Fibroblast of peridontal ligament (primary cell): ENCODE results near the gene ADGRF1.
"Not testable (repeated sequence)": the region's sequence is repeated elsewhere in the genome, so short reads cannot be mapped to it uniquely, and the experiment has no call there.

Experiments
- DNase-seq: peaks from one replicate; pipeline ENCODE4 v3.0.0-alpha.2; 2010; ENCODE audit errors: extremely low read depth

The ADGRF1 gene

DNA sequence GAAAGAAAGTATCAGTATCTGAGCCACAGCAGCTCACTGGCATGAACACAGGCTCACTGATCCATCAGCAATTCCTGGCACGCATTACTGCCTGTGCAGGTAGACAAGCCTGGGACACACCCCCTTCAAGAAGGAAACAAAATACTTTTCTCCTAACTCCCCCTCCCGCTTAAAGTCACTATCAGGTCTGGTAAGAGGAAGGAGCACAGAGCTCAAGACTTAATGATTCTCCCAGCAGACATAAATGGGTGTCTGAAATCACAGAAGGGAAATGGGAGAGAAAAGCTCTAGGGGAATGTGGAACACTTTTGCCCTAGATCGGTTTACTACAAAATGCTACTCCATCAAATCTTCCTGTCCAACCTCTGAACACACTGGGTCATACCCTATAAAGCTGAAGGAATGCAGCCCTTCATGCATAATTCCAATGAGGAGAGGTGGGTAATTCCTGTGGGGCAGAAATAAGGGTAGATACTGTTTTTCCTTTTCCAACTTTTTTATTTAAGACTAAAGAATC lies at the start of gene ADGRF1:
Gene ADGRF1, minus strand, starts transcription at position 58 of the 517 bp plus-strand sequence. CDS start 13,271 bp downstream, outside the sequence.
- no peak for DNase-seq

DNA sequence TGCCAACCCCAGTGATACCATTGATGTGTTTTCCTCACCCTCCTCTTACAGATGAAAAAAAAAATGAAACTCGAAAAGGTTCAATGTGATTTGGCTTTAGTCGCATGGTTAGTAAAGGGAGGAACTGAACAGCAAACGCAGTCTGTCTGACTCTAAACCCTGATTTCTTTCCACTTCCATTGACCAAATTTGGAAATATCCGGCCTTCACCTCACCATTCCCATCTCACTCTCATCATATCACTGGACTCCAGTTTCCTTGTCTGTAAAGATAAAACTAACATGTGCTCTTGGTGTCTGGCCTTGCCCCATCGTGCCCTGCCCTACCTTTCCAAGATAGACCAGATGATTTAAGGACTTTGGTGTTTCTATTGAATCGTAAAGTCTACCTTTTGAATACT lies 48.7 kb upstream of the ADGRF1 start:
- DNase-seq = no peak

DNA sequence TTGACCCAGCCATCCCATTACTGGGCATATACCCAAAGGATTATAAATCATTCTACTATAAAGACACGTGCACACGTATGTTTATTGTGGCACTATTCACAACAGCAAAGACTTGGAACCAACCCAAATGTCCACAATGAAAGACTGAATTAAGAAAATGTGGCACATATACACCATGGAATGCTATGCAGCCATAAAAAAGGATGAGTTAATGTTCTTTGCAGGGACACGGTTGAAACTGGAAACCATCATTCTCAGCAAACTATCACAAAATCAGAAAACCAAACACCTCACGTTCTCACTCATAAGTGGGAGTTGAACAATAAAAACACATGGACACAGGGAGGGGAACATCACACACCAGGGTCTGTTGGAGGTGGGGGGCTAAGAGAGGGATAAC lies 47.3 kb upstream of the ADGRF1 start:
- DNase-seq = not testable (repeated sequence)

DNA sequence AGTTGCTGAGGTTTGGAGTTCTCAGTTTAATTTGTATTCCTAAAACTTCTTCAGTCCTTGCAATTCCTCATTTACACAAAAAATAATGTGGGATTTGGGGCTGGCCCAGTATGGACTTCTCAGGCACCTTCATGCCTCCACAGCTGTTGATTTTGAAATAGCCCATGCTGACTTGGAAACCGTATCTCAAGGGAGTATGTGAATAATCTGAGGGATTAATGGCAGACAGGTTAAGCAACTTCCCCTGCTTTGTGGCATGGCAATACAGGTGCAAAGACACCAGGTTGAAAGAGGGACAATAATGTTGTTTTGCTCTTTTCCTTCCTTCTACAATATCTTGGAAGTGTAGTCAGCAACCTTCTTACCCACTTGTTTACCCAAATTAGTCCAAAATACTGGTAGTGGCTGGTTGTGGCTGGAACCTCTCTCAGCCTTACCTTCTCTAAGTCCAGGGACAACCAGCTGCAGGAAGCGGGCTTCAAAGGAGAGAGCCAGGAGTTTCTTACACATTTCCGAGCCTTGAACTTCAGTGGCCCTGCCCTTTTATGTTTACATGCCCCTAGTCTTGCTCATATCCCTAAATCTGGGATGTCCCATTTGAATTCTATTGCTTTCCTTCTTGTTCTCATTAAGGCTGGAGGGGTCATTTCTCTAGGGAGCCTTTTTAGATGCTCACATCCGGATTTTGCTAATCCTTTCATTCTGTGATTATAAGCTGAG lies 44.1 kb upstream of the ADGRF1 start:
- DNase-seq = no peak

DNA sequence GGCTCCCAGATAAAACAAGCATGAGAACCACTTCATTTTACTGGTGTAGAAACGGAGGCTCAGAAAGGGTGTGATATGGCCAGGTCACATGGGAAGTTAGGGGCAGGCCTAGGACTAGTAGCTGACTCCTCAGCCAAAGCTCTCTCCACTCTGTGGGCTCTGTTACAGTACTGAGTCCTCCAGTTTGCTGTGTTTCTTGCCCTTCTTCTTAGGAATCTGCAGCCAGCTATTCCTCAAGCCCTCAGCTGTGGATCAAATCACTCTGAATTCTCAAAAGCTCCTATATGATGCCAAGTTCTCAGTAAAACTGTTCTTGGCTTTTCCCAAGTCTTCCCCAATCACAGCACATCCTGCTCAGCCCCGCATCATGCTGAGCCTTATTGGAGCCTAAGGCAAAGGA lies 42.5 kb upstream of the ADGRF1 start:
- DNase-seq = no peak

DNA sequence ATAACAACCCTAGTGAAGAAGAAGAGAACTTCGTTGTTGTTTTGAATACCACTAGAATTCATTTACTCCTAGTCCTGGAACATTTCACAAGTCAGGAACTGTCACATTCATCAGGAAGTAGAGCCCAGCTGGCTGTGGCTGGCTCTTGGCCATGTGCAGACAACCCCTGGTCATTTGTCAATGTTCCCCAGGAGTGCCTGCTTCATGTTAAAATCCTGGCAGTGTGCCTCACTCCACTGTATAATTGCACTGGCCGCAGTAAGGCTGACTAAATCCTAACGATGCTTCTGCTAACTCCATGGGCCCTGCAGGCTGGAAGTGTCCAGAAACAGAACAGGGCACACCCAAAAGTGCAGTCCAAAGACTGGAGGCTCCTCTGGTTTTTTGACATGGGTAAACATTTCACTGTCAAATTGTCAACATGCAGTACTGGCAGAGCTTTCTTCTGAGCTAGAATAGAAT lies 41.5 kb upstream of the ADGRF1 start:
- DNase-seq = peak; percentile 72

DNA sequence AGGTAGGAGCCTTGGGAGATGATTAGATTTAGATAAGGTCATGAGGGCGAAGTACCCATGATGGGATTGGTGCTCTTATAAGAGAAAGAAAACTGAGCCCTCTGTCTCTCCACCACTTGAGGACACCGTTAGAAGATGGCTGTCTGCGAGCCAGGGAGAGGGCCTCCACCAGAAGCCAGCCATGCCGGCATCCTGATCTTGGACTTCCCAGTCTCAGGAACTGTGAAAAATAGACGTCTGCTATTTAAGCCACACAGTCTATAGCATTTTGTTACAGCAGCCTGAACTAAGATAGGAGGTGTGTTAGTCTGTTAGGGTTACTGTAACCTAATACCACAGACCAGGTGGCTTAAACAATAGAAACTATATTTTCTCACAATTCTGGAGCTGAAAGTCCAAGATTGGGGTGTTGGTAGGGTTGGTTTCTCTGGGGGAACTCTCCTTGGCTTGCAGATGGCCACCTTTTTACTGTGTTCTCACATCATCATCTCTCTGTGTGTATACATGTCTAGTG lies 38.0 kb upstream of the ADGRF1 start:
- DNase-seq = no peak

DNA sequence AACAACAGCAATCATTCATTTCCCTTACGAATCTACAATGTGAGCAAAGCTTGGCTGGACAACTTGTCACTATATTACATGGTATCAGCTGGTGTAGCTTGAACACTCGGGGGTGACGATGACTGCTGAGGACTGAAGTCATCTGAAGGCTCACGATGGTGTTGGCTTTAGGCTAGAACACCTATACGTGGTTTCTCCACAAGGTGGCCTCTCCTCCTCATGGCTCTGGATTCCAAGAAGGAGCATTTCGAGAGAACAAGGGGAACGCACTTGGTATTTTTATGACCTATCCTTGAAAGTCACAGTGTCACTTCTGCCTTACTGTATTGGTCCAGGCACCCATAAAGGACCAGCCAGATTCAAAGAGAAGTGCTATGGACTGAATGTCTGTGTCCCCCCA lies 37.5 kb upstream of the ADGRF1 start:
- DNase-seq = no peak

DNA sequence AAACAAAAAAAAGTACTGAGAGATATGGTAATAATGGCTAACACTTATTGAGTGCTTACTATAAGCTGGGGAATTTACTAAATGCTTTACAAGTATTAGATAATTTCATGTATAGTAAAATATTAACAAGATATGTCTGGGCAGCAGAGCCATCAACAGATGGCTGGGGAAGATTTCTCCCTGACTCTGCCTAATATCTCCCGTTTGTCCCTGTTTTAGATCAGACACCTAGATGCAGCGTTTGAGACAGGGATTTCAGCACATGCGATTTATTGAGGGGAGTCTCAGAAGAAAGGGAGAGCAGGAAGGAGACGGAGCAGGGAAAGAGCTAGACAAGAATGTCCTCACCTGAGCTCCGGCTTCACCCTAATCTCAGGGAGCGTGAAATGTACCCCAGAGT lies 36.9 kb upstream of the ADGRF1 start:
- no peak for DNase-seq

DNA sequence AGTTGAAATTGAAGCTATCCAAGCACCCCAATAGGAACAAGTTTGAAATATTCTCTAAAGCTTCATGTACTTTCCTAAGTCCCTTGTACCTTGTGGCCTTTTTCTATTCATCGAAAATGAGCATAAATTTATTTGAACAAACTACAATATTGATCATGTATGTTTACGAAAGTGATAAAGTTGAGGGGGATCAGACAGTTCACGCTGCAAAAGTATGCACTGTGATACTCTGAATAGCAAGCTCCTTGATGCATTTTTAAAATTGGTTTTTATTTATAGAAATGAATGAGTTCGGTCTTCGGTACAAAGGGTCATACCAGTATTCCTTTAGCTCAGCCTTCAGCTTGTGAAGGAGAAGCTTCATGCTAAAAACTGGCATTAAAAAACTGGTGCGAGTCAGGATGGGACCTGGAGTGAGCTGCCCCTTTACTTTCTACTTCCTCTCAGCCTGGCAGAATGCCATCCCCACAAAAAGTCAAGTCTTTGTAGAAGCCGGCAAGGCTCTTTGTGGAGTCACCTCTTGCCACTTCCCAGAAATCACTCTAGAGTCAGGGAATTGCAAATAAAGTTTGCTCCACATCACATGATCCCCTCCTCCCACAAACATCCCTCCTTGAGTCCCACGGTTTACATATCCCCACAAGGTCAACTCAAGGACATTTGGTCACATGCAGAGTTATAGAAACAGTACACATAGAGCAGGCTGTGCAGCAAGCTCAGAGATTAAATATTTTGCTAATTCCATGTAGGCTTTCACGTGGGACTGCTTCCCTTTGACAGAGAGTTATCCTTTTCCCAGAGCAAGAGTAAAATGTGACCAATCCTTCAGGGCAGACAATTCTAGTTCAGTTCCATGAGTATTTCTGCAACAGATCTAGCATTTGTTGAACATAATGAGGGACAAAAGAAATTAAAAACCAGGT lies 34.6 kb upstream of the ADGRF1 start:
- no peak for DNase-seq

DNA sequence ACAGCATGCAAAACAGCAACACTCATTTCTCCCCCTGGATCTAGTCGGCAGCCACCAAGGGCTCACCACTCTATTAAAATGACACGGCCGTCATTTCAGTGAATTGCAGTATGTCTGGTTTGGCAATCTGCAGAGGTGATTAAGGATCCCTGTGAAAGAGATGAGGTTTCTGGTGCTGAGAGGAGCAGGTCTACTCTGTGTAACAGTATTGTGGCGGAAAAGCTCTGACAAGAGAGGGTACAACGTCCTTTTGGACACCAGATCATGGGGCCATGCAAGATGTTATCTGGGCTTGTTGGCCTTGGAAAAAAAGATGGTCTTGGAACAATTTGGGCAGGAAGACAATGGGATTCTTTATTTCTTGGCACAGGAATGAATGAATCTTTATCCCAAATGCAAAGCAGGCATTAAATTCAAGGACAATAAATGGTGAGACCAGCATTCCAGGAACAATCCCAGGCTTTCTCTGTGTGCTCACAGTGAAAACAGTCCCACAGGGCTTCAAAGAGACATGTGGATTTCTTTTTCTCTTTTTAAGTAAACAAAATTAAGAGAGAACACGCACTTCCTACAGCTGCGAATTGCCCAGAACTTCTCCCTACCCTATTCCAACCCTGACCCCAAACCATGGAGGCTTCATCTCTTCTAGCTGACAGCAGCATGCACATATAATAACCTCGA lies 33.7 kb upstream of the ADGRF1 start:
- DNase-seq = no peak

DNA sequence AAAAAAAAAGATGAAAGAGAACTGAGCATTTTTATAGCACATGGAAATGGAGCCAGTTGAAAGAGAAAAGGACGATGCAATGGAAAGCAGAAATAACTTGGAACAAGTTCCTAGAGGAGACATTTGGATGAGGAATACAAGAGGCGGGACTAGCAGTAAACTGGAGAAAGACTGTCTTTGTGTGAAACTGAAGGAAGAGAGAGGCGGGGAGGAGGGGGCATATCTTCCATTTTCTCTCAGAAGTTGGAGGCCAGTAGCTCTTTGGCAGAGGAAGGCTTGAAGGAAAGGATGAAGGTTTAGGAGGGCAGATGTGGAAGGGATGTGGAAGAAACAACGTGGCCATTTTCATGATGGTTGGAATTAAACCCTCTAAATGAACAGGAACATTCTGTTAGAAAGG lies 33.0 kb upstream of the ADGRF1 start:
- DNase-seq = no peak

DNA sequence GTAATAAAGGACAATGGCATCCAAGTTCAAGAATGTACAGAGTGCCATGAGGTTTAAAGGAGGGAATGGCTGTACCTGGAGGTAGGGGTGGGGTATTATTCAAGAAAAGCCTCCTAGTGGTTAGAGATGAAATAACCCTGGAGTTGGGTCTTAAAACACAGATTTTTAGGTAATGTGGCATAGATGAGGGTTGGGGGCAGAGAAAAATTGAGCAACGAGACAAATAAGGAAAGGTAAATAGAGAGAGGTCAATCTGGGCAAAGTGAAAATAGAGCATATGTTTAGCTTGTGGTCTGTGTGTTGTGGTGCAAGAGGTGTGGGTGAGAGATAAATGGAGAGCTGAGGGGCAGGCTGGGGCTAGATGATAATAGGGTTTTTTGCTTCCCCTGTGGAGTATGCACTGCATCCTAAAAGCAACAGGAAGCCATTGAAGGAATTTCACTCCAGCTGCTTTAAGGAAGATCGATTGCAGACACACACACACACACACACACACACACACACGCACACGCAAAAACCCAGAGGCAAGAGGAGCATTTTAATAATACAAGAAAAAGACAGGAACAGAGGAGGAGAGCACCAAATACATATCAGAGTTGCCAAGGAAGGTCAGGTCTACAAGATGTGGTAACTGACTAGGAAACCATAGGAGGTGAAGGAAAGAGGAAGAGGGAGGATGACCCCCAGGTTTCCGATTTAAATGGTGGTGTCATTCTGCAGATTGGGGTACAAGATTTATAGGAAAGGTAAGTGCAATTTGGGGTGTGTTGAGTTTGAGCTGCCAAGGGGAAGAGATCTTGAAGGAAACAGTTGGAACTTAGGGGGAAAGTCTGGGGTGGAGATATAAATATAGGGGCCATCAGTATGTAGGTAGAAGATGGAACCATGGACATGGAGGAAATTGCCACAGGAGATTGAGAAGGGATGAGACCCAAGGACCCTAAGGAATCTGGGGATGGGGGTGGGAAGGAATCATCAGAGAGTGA lies 31.3 kb upstream of the ADGRF1 start:
- no peak for DNase-seq

DNA sequence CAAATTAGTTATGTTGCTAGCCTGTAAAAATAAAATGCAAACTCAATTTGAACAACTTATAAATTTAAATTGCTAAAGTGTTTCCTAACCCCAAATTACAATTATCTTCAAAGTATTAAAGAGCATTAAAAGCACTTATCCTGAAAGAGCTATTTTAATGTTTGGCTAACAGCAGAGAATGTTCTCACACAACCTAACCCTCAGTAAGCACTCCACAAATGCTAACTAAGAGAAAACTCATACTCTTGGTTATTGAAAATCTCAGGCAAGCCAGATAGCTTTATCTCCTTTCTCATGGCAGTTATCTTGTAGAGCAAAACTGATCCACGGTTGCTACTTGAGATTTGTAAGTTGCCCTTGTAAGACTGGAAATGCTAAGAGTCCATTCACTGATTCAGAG lies 30.5 kb upstream of the ADGRF1 start:
- DNase-seq = no peak

DNA sequence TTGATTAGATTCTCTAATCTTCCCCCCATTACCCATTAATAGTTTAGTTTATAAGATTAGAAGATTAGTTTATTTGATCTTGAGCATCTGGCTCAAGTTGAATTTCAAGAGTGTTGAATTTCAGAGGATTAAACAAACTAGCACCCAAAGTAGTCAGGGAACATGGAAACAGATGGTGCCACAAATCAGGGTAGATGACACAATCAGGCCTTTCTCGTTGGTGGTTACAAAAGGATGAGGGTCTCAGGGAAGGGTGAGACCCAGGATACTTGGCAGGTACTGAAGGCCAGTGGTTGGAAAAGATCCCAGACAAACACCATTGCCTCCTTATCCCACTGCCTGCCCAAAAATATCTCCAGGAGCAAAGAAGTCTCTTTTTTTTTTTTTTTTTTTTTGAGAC lies 29.5 kb upstream of the ADGRF1 start:
- no peak for DNase-seq

DNA sequence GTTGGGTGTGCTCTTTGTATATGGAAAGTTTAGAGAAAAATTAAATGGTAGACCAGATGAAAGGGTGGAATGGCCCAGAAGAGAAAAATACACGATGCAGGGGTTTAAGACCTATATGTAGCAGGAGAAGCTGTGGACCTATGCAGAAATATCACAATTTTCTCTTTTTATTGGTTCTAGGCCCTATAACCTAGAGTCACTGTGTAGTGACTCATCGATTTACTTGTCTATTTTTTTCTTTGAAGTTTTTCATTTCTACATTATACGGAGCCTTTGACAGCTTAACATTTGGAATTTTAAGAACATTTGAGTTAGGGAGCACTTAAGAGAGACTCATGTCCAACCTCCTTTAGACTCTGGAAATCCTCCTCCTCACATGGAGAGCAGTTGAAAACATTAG lies 28.3 kb upstream of the ADGRF1 start:
- DNase-seq = no peak

DNA sequence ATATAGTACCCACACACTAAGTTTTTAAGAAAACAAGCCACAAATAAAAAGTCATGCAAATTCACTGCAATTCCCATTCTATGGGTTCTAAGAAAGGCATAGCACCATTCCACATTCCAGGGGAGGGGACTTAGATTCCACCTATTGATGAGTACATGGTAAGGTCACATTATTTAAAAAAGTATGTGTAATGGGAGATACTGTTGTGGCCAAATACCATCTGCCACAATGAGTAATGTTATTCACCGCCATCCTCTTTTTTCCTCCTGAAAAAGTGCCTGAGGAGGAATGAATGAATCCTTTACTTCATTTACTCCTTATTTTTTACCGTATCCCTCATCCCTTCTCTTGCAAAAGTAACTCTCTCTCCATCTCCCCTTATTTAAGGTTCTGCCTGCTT lies 27.0 kb upstream of the ADGRF1 start:
- DNase-seq = no peak

DNA sequence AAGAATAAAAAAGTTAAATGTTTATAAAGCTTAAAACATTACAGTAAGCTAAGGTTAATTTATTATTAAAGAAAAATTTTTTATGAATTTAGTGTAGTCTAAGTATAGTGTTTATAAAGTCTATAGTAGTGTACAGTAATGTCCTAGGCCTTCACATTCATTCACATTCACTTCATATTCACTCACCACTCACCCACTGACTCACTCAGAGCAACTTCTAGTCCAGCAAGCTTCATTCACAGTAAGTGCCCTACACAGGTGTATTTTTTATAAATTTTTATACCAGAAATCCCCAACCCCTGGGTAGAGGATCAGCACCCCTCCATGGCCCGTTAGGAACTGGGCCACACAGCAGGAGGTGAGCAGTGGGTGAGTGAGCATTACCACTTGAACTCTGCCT lies 24.3 kb upstream of the ADGRF1 start:
- DNase-seq = no peak

DNA sequence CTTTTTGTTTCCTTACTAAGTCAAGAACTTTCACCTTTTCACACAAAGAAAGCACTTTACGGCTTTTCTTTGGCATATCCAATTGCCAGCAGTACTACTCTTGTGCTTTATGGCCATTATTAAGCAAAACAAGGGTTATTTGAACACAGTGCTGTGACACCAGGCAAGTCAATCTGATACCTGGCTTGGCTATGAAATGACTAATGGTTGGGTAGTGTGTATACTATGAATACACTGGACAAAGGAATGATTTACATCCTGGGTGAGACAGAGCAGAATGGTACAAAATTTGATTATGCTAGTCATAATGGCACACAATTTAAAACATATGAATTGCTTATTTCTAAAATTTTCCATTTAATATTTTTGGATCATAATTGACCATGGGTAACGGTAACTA lies 22.1 kb upstream of the ADGRF1 start:
- DNase-seq = no peak

DNA sequence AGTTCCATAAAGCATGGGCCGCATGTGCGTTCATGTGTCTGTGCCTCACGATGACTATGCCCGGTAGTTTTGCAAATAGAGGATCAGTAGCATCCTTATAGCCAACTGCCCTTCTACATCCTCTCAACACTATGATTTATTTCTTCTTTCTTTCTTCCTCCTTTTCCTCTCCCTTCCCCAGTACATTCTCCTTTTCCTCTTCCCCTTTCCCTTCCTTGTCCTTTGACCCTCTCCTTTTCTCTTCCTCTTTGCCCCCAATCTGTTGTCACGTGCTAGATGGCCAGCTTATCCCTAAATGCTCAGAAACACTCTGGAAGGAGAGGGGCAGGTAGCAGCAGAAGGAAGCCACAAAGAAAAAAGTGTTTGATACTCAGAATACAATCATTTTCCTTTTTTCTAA lies 20.2 kb upstream of the ADGRF1 start:
- DNase-seq = no peak
